Ramos (cell line): ENCODE data around the gene FMNL2.

Experiments
- in situ Hi-C: fragments of 300-500 bp; cut with MboI; formaldehyde crosslinking; loops from one replicate; pipeline ENCODE4 v1.14.3; 2022; ENCODE audit warnings: low sequenced_read_pairs; ENCODE audit not compliant: unreplicated experiment

The FMNL2 gene

GRCh38 chr2:152655880-152656279, 320.9 kb downstream of the FMNL2 start:
- in situ Hi-C loops = loop anchor here (25.0 kb wide), 1 partner anchor 1194 kb away; no protein-coding TSS in a partner anchor

GRCh38 chr2:152657043-152657442, 322.1 kb downstream of the FMNL2 start:
- in situ Hi-C loops = loop anchor here (25.0 kb wide), 1 partner anchor 1195 kb away; no protein-coding TSS in a partner anchor

- in situ Hi-C loops = loop anchor here (25.0 kb wide), 1 partner anchor 1196 kb away; no protein-coding TSS in a partner anchor
Observed at GRCh38 chr2:152658221-152658620, 323.2 kb downstream of the FMNL2 start.

GRCh38 chr2:152661076-152661475, 326.1 kb downstream of the FMNL2 start:
- in situ Hi-C loops = loop anchor here (25.0 kb wide), 1 partner anchor 1199 kb away; no protein-coding TSS in a partner anchor

- in situ Hi-C loops = loop anchor here (25.0 kb wide), 1 partner anchor 1202 kb away; no protein-coding TSS in a partner anchor
Observed at GRCh38 chr2:152664725-152665124, 329.8 kb downstream of the FMNL2 start.

- in situ Hi-C loops = loop anchor here (25.0 kb wide), 1 partner anchor 1212 kb away; no protein-coding TSS in a partner anchor
Observed at GRCh38 chr2:152674334-152674733, 339.4 kb downstream of the FMNL2 start.

- in situ Hi-C loops = no loop called here
Observed at GRCh38 chr2:152676461-152676860, 341.5 kb downstream of the FMNL2 start.

GRCh38 chr2:152678808-152679207, 343.8 kb downstream of the FMNL2 start:
- in situ Hi-C loops = no loop called here

GRCh38 chr2:152682663-152683062, 347.7 kb downstream of the FMNL2 start:
- in situ Hi-C loops = no loop called here

GRCh38 chr2:152683400-152683799, 348.4 kb downstream of the FMNL2 start:
- in situ Hi-C loops = no loop called here

- in situ Hi-C loops = no loop called here
Observed at GRCh38 chr2:152686321-152686720, 351.3 kb downstream of the FMNL2 start.

GRCh38 chr2:152693033-152693432, 358.1 kb downstream of the FMNL2 start:
- in situ Hi-C loops = no loop called here

GRCh38 chr2:152694161-152694661, 359.2 kb downstream of the FMNL2 start:
- in situ Hi-C loops = no loop called here

GRCh38 chr2:152695763-152696162, 360.8 kb downstream of the FMNL2 start:
- in situ Hi-C loops = no loop called here

- in situ Hi-C loops = no loop called here
Observed at GRCh38 chr2:152696476-152696875, 361.5 kb downstream of the FMNL2 start.
